Measurements from ENCODE around the gene SMPDL3B. TPM values are rescaled to one million over a fixed set of nuclear protein-coding genes. Genes with fewer than 3 reads are reported as not detected.

SMPDL3B gene
- polyA plus RNA-seq, 1 donor, result 0.23 TPM

GRCh38 chr1:27940870-27941560, 6.2 kb downstream of the SMPDL3B start:
- DNase-seq (ENCODE audit: low read depth), result no peak

GRCh38 chr1:27941671-27942540, 7.1 kb downstream of the SMPDL3B start:
- no peak for DNase-seq (ENCODE audit: low read depth)

GRCh38 chr1:27945020-27945419, 10.2 kb downstream of the SMPDL3B start:
- DNase-seq (ENCODE audit: low read depth), result no peak

GRCh38 chr1:27949027-27949426, 14.2 kb downstream of the SMPDL3B start:
- DNase-seq (ENCODE audit: low read depth), result no peak

GRCh38 chr1:27951396-27951795, 16.6 kb downstream of the SMPDL3B start:
- DNase-seq (ENCODE audit: low read depth), result no peak

GRCh38 chr1:27952147-27952546, 17.3 kb downstream of the SMPDL3B start:
- DNase-seq (ENCODE audit: low read depth), result no peak

GRCh38 chr1:27954186-27954585, 19.4 kb downstream of the SMPDL3B start:
- no peak for DNase-seq (ENCODE audit: low read depth)

- DNase-seq (ENCODE audit: low read depth), result no peak
Measured at GRCh38 chr1:27955076-27955475, 20.3 kb downstream of the SMPDL3B start.

- DNase-seq (ENCODE audit: low read depth), result no peak
Measured at GRCh38 chr1:27956761-27957160, 22.0 kb downstream of the SMPDL3B start.

GRCh38 chr1:27957655-27958054, 22.9 kb downstream of the SMPDL3B start:
- DNase-seq (ENCODE audit: low read depth), result no peak

- no peak for DNase-seq (ENCODE audit: low read depth)
Measured at GRCh38 chr1:27958513-27958912, 23.7 kb downstream of the SMPDL3B start.

- no peak for DNase-seq (ENCODE audit: low read depth)
Measured at GRCh38 chr1:27959792-27960603, 25.2 kb downstream of the SMPDL3B start, which contains the start of gene XKR8. XKR8 (plus strand) TSS chr1:27959973; CDS start chr1:27960070, 97 bp downstream.

GRCh38 chr1:27960762-27961645, 26.2 kb downstream of the SMPDL3B start:
- DNase-seq (ENCODE audit: low read depth), result no peak

GRCh38 chr1:27961646-27962221, 26.9 kb downstream of the SMPDL3B start:
- DNase-seq (ENCODE audit: low read depth), result no peak

- DNase-seq (ENCODE audit: low read depth), result no peak
Measured at GRCh38 chr1:27963393-27963792, 28.6 kb downstream of the SMPDL3B start.

- no peak for DNase-seq (ENCODE audit: low read depth)
Measured at GRCh38 chr1:27966402-27967105, 31.8 kb downstream of the SMPDL3B start.

- no peak for DNase-seq (ENCODE audit: low read depth)
Measured at GRCh38 chr1:27967106-27967883, 32.5 kb downstream of the SMPDL3B start.

- no peak for DNase-seq (ENCODE audit: low read depth)
Measured at GRCh38 chr1:27967884-27968466, 33.2 kb downstream of the SMPDL3B start.

GRCh38 chr1:27968692-27969091, 33.9 kb downstream of the SMPDL3B start:
- no peak for DNase-seq (ENCODE audit: low read depth)

Measured in forelimb muscle (tissue), 1 donor.